B cell (primary cell): ENCODE results near the gene LAMP5. TPM values are rescaled to one million over a fixed set of nuclear protein-coding genes. Genes with fewer than 3 reads are reported as not detected.

Experiments
- ATAC-seq: fragments of 200-7000 bp; cut with Tn5 transposase; one replicate; pipeline ENCODE4 v1.10.0; 2021; ENCODE audit warnings: low read depth, mild to moderate bottlenecking, moderate number of reproducible peaks, moderate library complexity
- CTCF ChIA-PET: fragments of 350-600 bp; sonication (Branson Sonifier 250); formaldehyde crosslinking; loops from one replicate; lab custom pipeline; 2021; ENCODE audit warnings: antibody characterized with exemption, inconsistent platforms; lab: Charles Lee
- POLR2A ChIA-PET: fragments of 350-600 bp; sonication (Branson Sonifier 250); formaldehyde crosslinking; loops from one replicate; lab custom pipeline; 2021; ENCODE audit warnings: antibody characterized with exemption; lab: Charles Lee
- DNase-seq: peaks from one replicate; pipeline ENCODE4 v3.0.0; 2013
- H2AFZ ChIP-seq: 2 replicates; pipeline ENCODE4 v1.6.1; 2012; ENCODE audit warnings: mild to moderate bottlenecking, low read depth, low read length; ENCODE audit not compliant: insufficient read depth, poor library complexity, severe bottlenecking
- H3K27ac ChIP-seq, 2 donors: 1 replicate in 1 of 2; 2 replicates in 1 of 2; pipeline ENCODE4 v1.5.1; 2012 to 2013; ENCODE audit warnings: low read length in 2 of 2, mild to moderate bottlenecking in 2 of 2, moderate library complexity in 1 of 2
- H3K27me3 ChIP-seq, 4 experiments: fragments of 200-600 bp in 1 of 4; sonication (generic) in 1 of 4; replicated peaks in 1 of 4; 1 replicate in 2 of 4; 2 replicates in 2 of 4; pipeline versions ENCODE4 v1.6.1 to v1.7.0; 2013 to 2016; ENCODE audit warnings: low read length in 3 of 4, mild to moderate bottlenecking in 2 of 4, mixed read lengths in 1 of 4, moderate library complexity in 1 of 4; ENCODE audit not compliant: insufficient read depth in 4 of 4, control insufficient read depth in 3 of 4; ENCODE audit errors: control extremely low read depth in 1 of 4
- H3K36me3 ChIP-seq, 2 experiments: replicated peaks in 1 of 2; 1 replicate in 1 of 2; 2 replicates in 1 of 2; pipeline versions ENCODE4 v1.6.1 to v1.7.1; 2013; ENCODE audit warnings: low read length in 1 of 2; ENCODE audit not compliant: insufficient read depth in 2 of 2, control insufficient read depth in 1 of 2; ENCODE audit errors: control extremely low read depth in 1 of 2, extremely low read depth in 1 of 2
- H3K4me1 ChIP-seq, 2 donors: fragments of 200-600 bp in 1 of 2; sonication (generic) in 1 of 2; 1 replicate in 1 of 2; 2 replicates in 1 of 2; pipeline versions ENCODE4 v1.5.1 to v1.6.1; 2013 to 2017; ENCODE audit warnings: low read length in 2 of 2; ENCODE audit not compliant: control insufficient read depth in 2 of 2, insufficient read depth in 2 of 2
- H3K4me2 ChIP-seq: replicated peaks from 2 replicates; pipeline ENCODE3; 2012; ENCODE audit warnings: mild to moderate bottlenecking, low read depth, low read length; ENCODE audit not compliant: poor library complexity, severe bottlenecking
- H3K4me3 ChIP-seq, 5 experiments: fragments of 200-600 bp in 1 of 5; sonication (generic) in 1 of 5; 1 replicate in 3 of 5; 2 replicates in 2 of 5; pipeline versions ENCODE4 v1.5.1 to v1.7.0; 2011 to 2016; ENCODE audit warnings: low read length in 4 of 5, mild to moderate bottlenecking in 4 of 5, low read depth in 2 of 5, control low read depth in 1 of 5, moderate library complexity in 1 of 5; ENCODE audit not compliant: insufficient read depth in 1 of 5; ENCODE audit errors: control extremely low read depth in 1 of 5, extremely low read depth in 1 of 5
- H3K79me2 ChIP-seq: fragments of 200-600 bp; sonication (generic); one replicate; pipeline ENCODE4 v1.6.0; 2016; ENCODE audit warnings: low read length; ENCODE audit not compliant: control insufficient read depth, insufficient read depth
- H3K9ac ChIP-seq: fragments of 200-600 bp; sonication (generic); 2 replicates; pipeline ENCODE4 v1.6.1; 2017; ENCODE audit warnings: mild to moderate bottlenecking, low read length, moderate library complexity
- H3K9me3 ChIP-seq, 3 donors: one replicate each; pipeline versions ENCODE4 v1.6.1 to v1.7.1; 2013; ENCODE audit warnings: low read length in 2 of 3; ENCODE audit not compliant: control insufficient read depth in 2 of 3, insufficient read depth in 1 of 3; ENCODE audit errors: control extremely low read depth in 1 of 3
- H4K20me1 ChIP-seq: 2 replicates; pipeline ENCODE4 v1.6.0; 2012; ENCODE audit warnings: mild to moderate bottlenecking, low read length; ENCODE audit not compliant: insufficient read depth, control insufficient read depth, poor library complexity, severe bottlenecking
- H3K27ac Mint-ChIP-seq: one replicate; pipeline ENCODE4 v1.8.0; 2021; ENCODE audit warnings: mixed read lengths
- H3K27me3 Mint-ChIP-seq: one replicate; pipeline ENCODE4 v1.8.0; 2021; ENCODE audit warnings: mixed read lengths
- H3K4me1 Mint-ChIP-seq: one replicate; pipeline ENCODE4 v1.8.0; 2021; ENCODE audit warnings: mixed read lengths
- H3K4me3 Mint-ChIP-seq: one replicate; pipeline ENCODE4 v1.8.0; 2021; ENCODE audit warnings: mixed read lengths
- H3K9me3 Mint-ChIP-seq: one replicate; pipeline ENCODE4 v1.8.0; 2022; ENCODE audit warnings: mixed read lengths; ENCODE audit not compliant: insufficient read depth
- CTCF ChIP-seq: fragments of 200-600 bp; IDR thresholded peaks from one replicate; pipeline ENCODE4 v1.8.0; 2022; ENCODE audit warnings: antibody characterized with exemption, mild to moderate bottlenecking
- EZH2 ChIP-seq: IDR thresholded peaks from 2 replicates; pipeline ENCODE4 v1.6.1; 2012; ENCODE audit warnings: borderline replicate concordance, low read depth, mild to moderate bottlenecking, moderate library complexity, low read length; ENCODE audit not compliant: insufficient read depth, poor library complexity, severe bottlenecking
- WGBS: methylation state at CpG from one replicate; pipeline ENCODE4 v1.1.5; 2013; ENCODE audit warnings: missing lambda C conversion rate; ENCODE audit not compliant: insufficient coverage; 5-methylcytosine and 5-hydroxymethylcytosine counted together
- intact Hi-C: fragments of 100-400 bp; cut with micrococcal nuclease; formaldehyde crosslinking; loops from one replicate; pipeline ENCODE4 v1.10.0; 2022
- polyA plus RNA-seq: library from polyadenylated mRNA; depleted of rRNA; stranded (reverse); fragments of >200 nt; gene quantifications from 2 replicates; pipeline ENCODE4 v1.2.3, GENCODE V29; 2012
- total RNA-seq, 2 donors: library from RNA; stranded (reverse); fragments of 120-200 nt in 1 of 2; gene quantifications; 1 replicate in 1 of 2; 2 replicates in 1 of 2; pipeline versions ENCODE4 v1.2.3 to v1.2.4, GENCODE V29; 2013 to 2022

The LAMP5 gene
- total and polyA plus RNA-seq, 2 donors (not counting 1 experiment from before 2014, with no cell fraction given) = 0.17 to 1.3 TPM

GRCh38 chr20:9500121-9500520, 14.3 kb upstream of the LAMP5 start:
- 0% methylated on average over 2 of the region's 2 CpGs for WGBS

DNA sequence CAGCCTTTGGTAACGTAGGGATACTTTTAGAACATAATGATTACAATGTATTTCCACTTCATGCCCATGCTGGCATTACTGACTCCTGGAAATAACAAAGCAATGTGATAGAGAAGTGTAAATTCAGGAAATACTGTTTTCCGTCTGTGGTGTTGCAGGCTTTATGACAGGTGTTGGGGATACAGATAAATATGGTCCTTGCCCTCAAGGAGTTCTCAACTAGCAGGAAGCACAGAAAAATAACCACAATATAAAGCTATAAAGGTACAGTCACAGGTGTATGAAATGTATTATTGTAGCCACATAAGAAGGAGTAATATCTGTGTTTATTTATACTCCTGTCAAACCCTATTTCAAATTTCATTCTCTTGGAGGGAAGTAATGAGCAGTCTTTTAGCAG, 12.9 kb upstream of the LAMP5 start:
- no peak for TF ChIP-seq CTCF
- TF ChIP-seq EZH2 = no peak
- Histone ChIP-seq H3K9ac (no peak overlapping the region), H4K20me1 (no peaks in the 10 kb centered on the region), H3K79me2 (no peaks in the 10 kb centered on the region), H2AFZ (no peak overlapping the region), H3K4me1 (peaks cover 6 to 10% of the 10 kb centered on the region in 2 donors), H3K4me3 (no peak overlapping the region), H3K36me3 (no peaks in the 10 kb centered on the region), H3K9me3 (peaks cover 0 to 7% (median 0%) of the 10 kb centered on the region in 3 donors), H3K27me3 (peaks cover 0 to 22% (median 14%) of the 10 kb centered on the region in 4 experiments), H3K27ac (no peak overlapping the region), H3K4me2 (no peak overlapping the region)
- Mint-ChIP-seq H3K4me3 (no peak overlapping the region), H3K9me3 (no peaks in the 10 kb centered on the region), H3K4me1 (no peaks in the 10 kb centered on the region), H3K27ac (no peak overlapping the region), H3K27me3 (peaks cover 24% of the 10 kb centered on the region)
- no peak for ATAC-seq
- intact Hi-C loops = no loop called here
- POLR2A ChIA-PET = no interaction called here
- WGBS = no CpG with 5 or more reads among the region's 2 CpGs
- no peak for DNase-seq
- CTCF ChIA-PET = no interaction called here

More at GRCh38 chr20:9500121-9500520, 14.3 kb upstream of the LAMP5 start:
- no peak for DNase-seq
- H3K9ac ChIP-seq = no peak overlapping the region
- peaks cover 0 to 9% (median 6%) of the 10 kb centered on the region in 4 experiments for H3K27me3 ChIP-seq
- Mint-ChIP-seq H3K4me1 (no peaks in the 10 kb centered on the region), H3K4me3 (no peak overlapping the region), H3K27me3 (peaks cover 21% of the 10 kb centered on the region), H3K9me3 (peaks cover 2% of the 10 kb centered on the region), H3K27ac (no peak overlapping the region)
- H3K9me3 ChIP-seq = peaks cover 0 to 2% (median 0%) of the 10 kb centered on the region in 3 donors
- ChIA-PET CTCF (no interaction called here), POLR2A (no interaction called here)
- H2AFZ ChIP-seq = no peak overlapping the region
- H3K4me3 ChIP-seq = no peak overlapping the region
- H3K4me1 ChIP-seq = peaks cover 0 to 6% of the 10 kb centered on the region in 2 donors
- H3K27ac ChIP-seq = no peak overlapping the region
- intact Hi-C loops = no loop called here
- no peaks in the 10 kb centered on the region for H3K79me2 ChIP-seq
- no peaks in the 10 kb centered on the region for H4K20me1 ChIP-seq
- no peak for ATAC-seq
- H3K36me3 ChIP-seq = no peaks in the 10 kb centered on the region
- H3K4me2 ChIP-seq = no peak overlapping the region
- TF ChIP-seq CTCF (no peak), EZH2 (no peak)
